PFSK-1 (cell line): ENCODE results near the gene SHCBP1L.

ENCODE experiments used
- POLR2AphosphoS5 ChIP-seq: IDR thresholded peaks from 2 replicates; pipeline ENCODE4 v1.6.1; 2012; ENCODE audit warnings: low read depth, mild to moderate bottlenecking, control low read depth, low read length, moderate library complexity
- REST ChIP-seq, 2 experiments: IDR thresholded peaks; 2 replicates each; pipeline versions ENCODE4 v1.6.1 to v1.8.0; 2011 to 2012; ENCODE audit warnings: low read depth in 2 of 2, low read length in 2 of 2, control low read depth in 1 of 2, inconsistent platforms in 1 of 2, mild to moderate bottlenecking in 1 of 2, moderate library complexity in 1 of 2; ENCODE audit not compliant: insufficient read depth in 1 of 2
- SIN3A ChIP-seq: IDR thresholded peaks from 2 replicates; pipeline ENCODE4 v1.6.1; 2012; ENCODE audit warnings: mild to moderate bottlenecking, low read length, moderate library complexity, borderline replicate concordance; ENCODE audit not compliant: insufficient read depth

GRCh38 chr1:182996816-182997215, 43.9 kb upstream of the SHCBP1L start:
- TF ChIP-seq REST (IDR thresholded peaks at IDR 0.05; ENCODE audit: insufficient read depth in 1 of 2, low read depth in 2 of 2, low read length in 2 of 2) (no peak), SIN3A (no peak), POLR2AphosphoS5 (no peak)
